Non-pigmented ciliary epithelial cell (primary cell): ENCODE results near the gene REN.

ENCODE experiments used
- DNase-seq: peaks from one replicate; pipeline ENCODE4 v3.0.0-alpha.2; 2010; ENCODE audit warnings: low read depth

REN gene

DNA sequence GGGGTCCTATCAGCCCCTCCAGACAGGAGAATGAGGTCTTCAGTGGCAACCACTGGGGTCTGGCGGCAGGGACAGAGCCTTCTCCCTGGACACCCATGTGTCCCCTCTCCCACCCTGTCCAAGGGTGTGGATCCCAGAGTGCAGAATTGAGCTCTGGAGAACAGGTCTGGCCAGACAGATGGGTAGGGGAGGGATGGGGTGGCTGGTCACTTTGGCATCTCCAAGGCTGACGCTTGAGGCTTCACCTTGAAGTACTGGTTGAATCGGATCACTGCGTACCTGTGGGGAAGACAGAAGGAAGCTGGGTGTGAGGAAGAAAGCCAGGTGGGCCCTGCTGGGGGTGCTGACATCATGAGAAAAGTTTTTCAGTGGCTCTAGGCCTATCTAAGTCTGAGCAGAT, 34.2 kb downstream of the REN start:
- DNase-seq = no peak

DNA sequence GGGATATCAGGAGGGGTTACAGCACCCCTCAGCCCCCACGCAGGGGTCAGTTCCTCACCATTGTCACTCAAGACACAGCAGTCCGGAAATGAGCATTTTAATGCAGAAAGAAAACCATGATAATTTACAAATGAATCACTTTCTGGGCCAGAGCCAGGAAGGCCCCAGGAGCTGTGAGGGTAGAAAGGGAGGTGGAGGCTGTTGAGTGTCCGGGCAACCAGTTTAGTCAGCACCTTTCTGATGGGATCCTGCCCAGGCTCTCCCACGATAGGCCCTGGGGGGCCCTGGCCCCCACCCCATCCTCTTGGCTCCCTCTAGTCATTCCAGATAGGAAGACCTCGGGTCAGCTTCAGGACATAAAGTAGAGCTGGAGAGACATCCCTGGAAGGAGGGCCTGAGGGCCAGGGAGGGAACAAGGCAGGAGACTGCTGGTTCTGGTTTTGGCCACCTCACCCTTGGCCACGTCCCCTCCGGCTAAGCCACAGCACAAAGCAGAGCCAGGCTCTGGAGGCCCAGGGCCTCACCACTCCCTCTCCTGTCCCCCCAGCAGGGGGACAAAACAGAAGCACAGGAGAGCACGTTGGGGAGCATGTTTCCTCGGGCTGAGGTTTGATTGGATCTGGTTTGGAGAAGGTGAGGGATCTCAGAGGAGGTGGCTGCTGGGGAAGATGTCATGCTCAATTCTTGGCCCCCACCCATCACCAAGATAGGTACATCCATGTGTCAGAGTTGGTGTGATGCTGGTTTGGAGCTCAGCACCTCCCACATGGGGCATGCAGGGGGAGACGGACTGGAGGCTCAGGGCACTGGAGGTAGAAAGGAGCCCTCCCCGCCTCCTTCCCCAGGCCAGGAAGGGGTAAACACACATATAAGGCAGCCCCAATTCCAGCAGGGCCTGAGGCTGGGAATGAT, 34.9 kb downstream of the REN start:
- DNase-seq = peak; percentile 55

DNA sequence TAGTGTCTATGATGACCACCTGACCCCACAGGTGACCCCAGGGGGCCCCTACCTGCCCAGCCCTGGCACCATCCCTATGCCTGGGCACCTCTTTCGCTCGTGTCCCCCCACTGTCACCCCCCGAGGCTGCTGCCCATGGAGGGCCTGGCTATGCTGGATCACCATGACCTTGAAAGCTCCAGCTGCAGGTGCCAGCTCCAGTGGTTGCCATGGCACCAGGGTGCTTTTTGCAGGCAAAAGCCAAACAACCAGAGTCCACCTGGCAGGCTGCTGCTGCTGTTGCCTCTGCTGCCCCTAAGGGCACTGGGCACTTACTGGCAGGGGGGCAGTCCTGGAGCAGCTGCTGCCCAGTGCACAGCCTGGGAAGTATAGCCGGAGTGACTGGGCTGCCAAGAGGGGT, 36.0 kb downstream of the REN start:
- DNase-seq = no peak

DNA sequence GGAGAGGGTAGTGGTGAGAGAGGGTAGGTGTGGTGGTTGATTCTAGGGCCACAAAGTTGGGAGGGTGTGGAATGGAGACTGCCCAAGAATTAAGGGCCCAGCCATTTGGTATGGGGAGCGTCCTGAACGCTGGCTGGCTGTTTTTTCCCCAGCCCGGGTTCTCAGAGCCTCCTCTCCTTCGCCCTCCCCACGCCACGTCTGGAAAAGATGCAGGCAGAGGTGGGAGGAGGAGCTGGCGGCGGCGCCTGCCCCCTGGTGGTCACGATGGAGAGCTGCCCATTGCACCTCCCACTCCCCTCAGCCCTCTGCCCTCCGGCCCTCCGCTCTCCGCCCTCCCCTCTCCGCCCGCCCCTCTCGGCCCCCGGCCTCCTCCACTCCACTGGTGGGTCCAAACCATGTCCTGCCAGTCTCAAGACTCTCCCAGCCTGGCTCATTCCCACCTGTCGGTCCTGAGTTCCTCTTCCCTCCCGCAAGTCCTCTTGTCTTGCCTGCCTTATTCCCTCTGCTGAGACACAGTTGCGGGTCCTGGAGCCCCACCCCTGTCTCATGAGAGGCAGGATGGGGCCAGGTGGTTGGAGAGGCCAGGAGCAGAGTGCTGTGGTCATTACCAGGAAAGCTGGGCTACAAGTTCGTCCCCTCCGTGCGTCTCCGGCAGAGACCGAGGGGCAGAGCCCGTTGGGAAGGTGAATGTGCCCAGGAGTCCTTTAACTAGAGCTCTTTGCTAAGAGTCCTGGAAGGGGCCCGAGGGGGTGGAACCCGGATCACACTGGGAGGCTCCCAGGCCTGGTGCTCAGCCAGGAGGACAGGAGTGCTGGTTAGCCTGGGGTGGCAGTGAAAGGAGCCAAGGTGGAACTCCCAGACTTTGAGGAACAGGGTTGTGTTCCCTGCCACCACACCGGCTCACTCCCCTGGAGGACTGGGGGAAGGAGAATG, 36.9 kb downstream of the REN start:
- no peak for DNase-seq

DNA sequence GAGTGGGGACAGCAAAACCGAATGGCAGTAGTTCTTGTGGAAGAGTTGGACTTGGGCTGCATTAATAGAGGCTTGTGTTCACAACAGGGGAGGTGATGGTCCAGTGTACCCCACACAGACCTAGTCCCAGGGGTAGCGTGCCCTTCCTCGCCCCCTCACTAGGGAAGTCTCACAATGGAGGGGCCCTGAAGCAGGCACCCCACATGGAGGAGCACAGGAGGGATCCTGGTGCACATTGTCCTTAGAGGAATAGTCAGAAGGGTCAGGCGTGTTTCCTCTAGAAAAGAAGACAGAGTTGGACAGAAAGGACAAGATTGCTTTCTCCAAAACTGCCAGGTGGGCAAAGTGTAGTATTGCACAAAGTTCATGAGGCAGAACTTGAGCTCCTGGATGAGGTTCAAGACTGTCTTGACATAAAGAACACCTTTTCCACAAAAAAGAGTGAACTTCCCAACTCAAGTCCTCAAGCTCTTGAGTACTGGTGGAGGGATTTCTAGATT, 37.6 kb downstream of the REN start:
- DNase-seq = no peak

DNA sequence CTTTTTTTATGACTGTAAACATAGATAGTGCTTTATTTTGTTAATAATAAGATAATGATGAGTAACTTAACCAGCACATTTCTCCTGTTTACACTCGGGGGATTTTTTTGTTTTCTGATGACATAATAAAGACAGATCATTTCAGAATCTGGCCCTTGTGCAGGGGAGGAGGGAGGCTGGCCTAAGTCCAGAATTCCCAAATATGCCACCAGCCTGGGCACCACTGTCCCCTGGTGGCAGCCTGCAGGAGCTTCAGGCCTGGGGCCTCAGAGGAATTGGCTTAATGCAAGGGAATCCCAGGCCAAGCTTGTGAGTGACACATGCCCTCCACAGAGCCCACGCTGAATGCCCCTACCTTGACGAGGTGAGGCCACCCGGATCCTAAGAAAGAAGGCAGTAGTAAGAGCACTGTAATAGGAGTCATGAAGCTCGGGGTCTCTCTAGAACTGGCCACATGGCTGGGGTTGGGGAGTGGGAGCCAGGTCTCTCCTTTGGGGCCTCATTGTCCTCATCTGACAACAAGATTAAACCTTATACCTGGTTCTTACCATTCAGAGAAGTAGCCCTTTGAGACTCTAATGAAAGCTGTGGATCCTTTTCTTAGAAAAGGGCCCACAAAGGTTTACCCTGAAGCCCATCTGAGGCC, 38.4 kb downstream of the REN start:
- peak; percentile 55 for DNase-seq

DNA sequence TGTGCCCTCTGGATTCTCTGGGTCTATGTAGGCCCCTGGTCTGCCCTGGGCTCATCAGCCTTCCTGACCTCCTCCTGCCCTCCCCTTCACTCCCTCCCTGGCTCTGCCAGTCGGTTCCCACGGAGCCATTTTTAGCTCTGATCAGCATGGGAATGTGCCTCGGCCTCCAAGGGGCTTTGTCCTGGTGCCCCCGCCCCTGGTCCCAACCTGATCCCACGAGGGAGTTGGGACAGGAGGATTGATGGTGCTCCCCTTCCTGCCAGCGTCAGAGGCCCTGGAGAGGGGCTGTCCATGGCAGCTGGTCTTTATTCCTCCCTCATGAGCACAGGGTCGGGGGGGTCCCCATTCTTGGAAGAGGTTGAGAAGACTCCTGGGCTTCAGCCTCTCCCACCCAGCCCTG, 39.2 kb downstream of the REN start:
- no peak for DNase-seq

DNA sequence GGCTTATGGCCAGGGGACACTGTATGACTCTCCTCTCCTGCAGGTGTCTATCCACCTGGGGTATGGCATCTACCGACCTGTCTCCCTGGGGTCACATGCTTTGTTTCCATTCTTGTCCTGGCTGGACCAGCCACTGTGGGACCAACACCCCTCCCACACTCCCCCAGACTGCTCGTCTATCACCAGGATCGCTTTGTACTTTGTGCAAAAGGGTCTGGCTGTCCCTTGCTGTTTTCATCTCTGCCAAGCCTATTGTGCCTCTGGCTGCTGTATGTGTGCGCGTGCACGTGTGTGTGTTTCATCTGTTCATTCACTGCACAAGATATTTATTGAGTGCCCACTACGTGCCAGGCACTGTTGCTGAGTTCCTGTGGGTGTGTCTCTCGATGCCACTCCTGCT, 39.8 kb downstream of the REN start:
- no peak for DNase-seq

DNA sequence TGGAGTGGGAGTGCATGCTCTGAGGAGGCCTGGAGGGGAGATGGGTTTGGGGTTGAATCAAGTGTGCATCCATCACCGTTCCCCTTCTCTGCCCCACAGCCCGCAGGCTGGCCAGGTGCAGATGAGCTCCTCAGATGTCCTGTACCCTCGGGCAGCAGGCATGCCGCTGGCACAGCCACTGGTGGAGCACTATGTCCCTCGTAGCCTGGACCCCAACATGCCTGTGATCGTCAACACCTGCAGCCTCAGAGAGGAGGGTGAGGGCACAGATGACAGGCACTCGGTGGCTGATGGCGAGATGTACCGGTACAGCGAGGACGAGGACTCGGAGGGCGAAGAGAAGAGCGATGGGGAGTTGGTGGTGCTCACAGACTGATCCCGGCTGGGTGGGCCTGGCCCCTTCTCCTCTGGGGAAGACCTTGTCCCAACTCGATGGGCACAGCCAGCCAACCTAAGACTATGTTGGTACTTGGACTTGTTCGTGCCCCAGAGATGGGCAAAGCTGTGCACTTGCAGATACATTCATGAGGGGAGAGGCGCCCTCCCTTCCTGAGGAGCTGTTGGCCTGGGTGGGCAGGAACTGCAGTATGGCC, 40.3 kb downstream of the REN start:
- DNase-seq = no peak

DNA sequence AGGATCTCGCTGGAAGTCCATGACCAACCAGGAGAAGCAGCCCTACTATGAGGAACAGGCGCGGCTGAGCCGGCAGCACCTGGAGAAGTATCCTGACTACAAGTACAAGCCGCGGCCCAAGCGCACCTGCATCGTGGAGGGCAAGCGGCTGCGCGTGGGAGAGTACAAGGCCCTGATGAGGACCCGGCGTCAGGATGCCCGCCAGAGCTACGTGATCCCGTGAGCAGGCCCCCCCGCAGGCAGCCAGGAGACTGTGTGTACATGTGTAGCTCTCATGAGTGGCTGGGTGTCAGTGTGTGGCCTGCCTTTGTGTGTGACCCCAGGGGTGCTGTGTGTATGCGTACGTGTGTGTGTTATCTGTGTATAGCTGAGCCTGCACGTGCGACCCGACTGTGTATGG, 41.5 kb downstream of the REN start:
- no peak for DNase-seq

DNA sequence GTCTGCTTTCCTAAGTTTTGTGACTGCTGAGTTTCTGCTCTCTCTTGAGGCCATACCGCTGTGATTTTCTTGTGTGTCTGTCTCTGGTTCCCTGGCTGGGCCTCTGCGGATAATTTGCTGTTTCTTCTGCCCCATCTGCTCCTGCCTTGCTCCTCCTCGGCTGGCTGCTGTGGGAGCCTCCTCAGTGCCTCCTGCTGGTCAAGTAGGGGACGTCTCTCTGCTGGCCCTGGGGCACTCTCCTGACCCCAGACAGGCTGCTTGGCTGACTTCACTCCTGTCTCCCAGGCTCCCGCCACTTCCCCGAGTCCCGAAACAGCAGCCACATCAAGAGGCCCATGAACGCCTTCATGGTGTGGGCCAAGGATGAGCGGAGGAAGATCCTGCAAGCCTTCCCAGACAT, 42.8 kb downstream of the REN start:
- no peak for DNase-seq

DNA sequence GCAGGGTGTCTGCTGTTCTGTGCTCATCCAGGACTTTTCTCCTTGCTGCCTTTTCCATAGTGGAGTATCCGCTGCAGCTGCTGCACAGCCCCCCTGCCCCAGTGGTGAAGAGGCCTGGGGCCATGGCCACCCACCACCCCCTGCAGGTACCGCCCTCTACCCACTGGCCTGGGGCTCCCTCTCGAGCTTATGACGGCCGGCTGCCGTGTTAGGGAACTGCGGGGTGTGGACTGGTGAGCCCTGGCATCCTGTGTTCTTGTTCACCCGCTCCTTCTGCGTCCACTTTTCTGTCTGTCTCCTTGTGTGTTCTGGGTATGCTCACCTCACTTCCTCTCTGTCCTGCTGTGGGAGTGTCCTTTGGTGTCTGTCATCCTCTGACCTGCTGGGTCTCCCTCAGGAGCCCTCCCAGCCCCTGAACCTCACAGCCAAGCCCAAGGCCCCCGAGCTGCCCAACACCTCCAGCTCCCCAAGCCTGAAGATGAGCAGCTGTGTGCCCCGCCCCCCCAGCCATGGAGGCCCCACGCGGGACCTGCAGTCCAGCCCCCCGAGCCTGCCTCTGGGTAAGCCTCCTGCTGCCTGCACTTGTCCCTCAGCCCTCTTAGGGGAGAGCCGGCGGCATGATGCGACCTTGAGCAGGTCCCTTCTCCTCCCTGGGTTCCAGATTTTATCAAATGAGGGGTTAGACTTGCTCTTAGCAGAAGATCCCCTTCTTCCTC, 44.1 kb downstream of the REN start:
- no peak for DNase-seq

DNA sequence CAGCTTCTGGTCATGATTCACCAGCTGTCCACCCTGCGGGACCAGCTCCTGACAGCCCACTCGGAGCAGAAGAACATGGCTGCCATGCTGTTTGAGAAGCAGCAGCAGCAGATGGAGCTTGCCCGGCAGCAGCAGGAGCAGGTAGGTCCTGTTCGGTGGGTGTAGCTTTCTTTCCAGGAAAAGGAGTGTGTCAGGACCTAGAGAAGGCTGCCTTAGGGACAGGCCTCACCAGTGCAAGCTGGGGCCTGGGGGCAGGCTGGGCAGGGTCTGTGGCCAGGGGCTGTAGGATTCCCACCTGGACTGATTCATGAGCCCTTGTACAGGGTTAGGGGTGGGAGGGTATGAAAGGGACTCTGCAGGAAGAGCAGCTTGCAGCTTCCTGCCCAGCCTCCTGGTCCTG, 49.6 kb downstream of the REN start:
- DNase-seq = no peak

DNA sequence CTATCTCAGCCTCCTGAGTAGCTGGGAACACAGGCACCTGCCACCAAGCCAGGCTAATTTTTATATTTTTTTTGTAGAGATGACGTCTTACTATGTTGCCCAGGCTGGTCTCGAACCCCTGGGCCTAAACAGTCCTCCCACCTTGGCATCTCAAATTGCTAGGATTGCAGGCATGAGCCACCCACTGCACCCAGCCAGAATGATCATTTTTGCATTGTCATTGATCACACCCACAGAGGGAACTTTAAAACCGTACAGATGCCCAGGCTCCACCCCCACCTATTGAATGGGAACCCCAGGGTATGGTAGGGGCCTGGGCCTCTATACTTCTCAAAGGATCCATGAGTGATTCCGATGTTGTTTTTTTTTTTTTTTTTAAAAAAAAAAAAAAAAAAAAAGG, 51.0 kb downstream of the REN start:
- no peak for DNase-seq

DNA sequence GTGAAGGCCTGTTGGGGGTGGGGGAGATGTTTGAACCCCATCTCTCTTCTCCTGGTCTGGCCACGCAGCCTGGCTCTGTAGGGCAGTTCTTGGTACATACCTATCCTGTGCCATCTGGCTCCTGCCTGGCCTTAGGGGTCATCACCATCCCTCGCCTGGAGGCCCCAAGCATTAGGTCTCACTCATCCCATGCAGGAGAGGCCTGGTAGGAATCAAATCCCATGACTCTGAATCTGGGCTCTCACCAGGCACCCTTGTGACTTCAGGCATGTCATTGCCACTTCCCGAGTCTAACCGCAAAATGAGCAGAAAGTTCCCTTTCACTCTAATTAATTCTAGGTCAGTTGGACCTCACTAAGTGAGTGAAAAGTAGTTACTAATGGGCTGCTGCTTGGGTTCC, 51.5 kb downstream of the REN start:
- no peak for DNase-seq

DNA sequence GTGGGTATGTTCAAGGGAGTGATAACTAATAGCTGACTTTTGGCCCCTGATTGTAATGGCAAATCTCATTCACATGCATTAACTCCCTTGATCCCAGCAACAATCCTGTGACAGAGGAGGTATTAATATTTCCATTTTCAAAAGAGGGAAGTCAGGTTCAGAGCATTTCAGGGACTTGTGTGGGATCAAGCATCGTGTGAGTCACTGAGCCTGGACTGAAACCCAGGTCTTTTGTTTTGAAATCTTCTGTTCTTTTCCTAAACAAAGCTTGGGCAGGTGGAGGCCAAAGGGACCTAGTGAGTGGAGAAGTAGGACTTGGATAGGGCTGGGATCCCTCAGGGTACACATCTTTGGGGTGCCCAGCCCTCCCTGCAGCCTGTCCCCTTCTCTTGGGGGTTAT, 52.2 kb downstream of the REN start:
- no peak for DNase-seq

DNA sequence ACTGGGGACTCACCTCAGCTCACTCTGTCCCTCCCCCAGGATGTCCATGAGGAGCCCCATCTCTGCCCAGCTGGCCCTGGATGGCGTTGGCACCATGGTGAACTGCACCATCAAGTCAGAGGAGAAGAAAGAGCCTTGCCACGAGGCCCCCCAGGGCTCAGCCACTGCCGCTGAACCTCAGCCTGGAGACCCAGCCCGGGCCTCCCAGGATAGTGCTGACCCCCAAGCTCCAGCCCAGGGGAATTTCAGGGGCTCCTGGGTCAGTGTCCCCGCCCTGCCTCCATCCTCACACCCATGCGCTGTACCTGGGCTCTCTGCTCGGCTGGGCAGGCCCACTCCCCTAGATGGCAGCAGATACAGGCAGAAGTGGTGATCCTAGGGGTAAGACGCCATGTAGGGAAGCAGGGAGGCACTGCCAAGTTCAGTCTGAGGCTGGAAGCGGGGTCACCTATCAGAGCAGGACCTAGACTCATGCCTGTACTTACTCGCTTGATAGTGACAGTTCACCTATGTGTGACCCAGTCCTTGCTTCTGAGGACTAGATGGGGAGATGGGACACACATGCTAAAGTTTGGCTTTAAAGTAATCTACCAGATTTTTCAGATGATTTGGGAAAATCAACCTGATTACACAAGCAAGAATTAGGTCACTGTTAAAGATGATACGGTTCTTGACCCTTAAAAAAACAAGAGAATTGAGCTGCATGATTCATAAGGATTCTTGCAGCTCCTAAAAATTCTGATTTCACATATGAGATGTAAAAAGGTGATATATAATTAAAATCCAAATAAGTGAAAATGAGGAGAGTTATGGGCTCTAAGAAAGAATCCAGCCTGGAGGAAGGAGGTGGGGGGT, 53.0 kb downstream of the REN start:
- no peak for DNase-seq

DNA sequence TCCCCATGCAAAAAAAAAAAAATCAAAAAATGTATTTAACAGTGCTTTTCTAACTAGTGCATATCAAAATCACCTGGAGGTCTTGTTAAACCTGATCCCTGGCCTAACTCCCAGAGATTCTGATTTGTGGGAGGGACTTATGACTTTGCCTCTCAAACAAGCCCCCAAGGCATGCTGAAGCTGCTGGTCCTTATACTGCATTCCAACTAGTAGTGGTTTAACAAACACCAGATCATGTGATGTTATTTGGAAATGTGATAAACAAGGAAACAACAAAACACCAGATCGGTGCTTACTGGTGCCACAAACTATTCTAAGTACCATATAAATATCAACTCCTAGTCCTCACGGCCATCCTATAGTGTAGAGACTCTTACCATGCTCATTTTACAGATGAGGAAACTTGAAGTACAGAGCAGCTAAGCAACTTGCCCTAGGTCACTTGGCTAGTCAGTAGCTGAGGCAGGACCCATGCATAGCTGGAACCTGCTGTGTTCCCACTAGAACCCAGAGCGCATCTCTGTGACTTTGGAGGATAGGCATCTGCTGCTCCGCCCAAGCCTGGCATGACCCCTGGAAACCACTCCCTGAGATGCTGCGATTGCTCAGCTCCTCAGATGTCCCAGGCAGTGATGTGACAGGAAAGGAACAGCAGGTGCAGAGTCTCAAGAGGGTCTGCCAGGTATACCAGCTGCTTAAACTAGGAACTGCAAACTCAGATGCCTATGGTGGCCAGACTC, 55.1 kb downstream of the REN start:
- no peak for DNase-seq

DNA sequence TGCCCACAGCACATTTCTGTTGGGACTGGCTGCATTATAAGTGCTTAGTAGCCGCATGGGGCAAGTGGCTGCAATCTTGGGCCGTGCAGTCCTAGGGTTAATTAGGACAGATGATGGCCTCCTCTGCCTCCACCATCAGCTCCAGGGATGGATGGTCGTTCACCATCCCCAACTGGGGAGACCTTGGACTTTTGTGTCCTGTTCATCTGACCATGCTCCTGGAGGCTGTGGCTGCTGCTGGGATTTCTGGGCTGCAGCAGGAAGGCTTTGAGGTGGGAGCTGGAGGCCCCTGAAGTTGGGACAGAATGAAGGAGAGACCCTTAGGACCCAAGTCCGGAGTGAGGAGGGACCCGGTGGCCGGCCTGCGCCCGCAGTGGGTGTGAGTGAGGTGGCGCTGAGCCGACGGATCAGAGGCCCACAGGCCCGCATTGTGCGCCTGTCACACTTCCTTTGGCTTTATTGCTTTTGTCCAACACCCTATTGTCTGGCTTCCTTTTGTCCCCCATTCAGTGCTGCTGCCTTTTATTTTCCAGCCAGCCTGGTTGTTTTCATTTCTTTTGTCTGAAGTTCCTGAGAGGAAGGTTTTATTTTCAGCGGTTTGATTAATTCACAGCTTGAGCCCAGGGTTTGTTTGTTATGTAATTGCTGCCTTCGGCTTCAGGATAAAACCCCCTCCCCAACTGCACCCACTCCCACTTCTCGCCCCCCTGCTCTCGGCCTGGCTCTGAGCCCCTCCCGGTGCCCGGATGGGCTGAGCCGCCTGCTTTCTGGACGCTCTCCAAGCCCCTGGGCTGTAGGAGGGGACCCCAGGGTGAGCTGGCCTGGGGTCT, 57.6 kb downstream of the REN start:
- no peak for DNase-seq
